Measurements from ENCODE around the gene GPR137B.

GRCh38 chr1:236167578-236167977 is 25.2 kb downstream of the GPR137B start:
- TF ChIP-seq POLR2AphosphoS5 (IDR thresholded peaks at IDR 0.05; ENCODE audit: low read depth) = no peak
- TF ChIP-seq CTCF (conservative IDR thresholded peaks at IDR 0.05; ENCODE audit: low read depth in 2 of 2) = no peak
- TF ChIP-seq EZH2phosphoT487 (IDR thresholded peaks at IDR 0.05; ENCODE audit: unreplicated experiment) = no peak
- no peak for TF ChIP-seq EZH2 (IDR thresholded peaks at IDR 0.05; ENCODE audit: low read depth, unreplicated experiment)
- no peak for TF ChIP-seq REST (IDR thresholded peaks at IDR 0.05; ENCODE audit: unreplicated experiment)
- TF ChIP-seq STAT1 (IDR thresholded peaks at IDR 0.05; ENCODE audit: unreplicated experiment) = no peak
- no peak for TF ChIP-seq ZNF462 (CRISPR knock-in tag; IDR thresholded peaks at IDR 0.05)
- no peak for TF ChIP-seq ETS1 (IDR thresholded peaks at IDR 0.05)
- TF ChIP-seq CREB1 (CRISPR knock-in tag; IDR thresholded peaks at IDR 0.05; ENCODE audit: low read depth) = no peak
